Mammary epithelial cell (primary cell): ENCODE results near the gene AKAP6.

Experiments used
- EZH2 ChIP-seq: IDR thresholded peaks from 2 replicates; pipeline ENCODE4 v1.6.1; 2012; ENCODE audit warnings: low read length, inconsistent platforms, borderline replicate concordance
- TF ChIP-seq, protein P1 (sequence below), 2 donors: IDR thresholded peaks in 1 of 2; conservative IDR thresholded peaks in 1 of 2; 2 replicates each; pipeline ENCODE4 v1.5.1; 2011 to 2012; ENCODE audit warnings: inconsistent platforms in 2 of 2, low read length in 2 of 2, mild to moderate bottlenecking in 2 of 2, control low read depth in 1 of 2, low read depth in 1 of 2; ENCODE audit not compliant: insufficient read depth in 1 of 2; ENCODE audit errors: extremely low read depth in 1 of 2

DNA sequence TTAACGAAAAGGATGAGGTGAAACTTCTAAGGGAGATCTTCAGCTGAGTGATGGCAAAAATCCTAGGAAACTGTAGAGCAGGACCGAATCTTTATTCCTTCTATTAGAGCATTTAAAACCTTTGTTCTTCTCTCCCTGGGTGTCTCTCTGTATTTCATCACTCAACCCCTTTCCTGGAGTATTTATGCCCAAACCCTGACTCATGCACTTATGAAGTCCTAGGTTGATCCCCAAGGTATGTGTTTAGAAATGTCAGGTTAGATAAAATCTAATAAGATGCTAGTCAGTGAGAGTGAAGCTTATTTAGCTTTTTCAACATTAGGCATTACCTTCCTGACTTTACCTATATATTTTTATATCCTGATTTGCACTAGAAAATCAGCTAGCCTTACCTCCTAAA is 369.7 kb downstream of the AKAP6 start:
- TF ChIP-seq, protein P1, sequence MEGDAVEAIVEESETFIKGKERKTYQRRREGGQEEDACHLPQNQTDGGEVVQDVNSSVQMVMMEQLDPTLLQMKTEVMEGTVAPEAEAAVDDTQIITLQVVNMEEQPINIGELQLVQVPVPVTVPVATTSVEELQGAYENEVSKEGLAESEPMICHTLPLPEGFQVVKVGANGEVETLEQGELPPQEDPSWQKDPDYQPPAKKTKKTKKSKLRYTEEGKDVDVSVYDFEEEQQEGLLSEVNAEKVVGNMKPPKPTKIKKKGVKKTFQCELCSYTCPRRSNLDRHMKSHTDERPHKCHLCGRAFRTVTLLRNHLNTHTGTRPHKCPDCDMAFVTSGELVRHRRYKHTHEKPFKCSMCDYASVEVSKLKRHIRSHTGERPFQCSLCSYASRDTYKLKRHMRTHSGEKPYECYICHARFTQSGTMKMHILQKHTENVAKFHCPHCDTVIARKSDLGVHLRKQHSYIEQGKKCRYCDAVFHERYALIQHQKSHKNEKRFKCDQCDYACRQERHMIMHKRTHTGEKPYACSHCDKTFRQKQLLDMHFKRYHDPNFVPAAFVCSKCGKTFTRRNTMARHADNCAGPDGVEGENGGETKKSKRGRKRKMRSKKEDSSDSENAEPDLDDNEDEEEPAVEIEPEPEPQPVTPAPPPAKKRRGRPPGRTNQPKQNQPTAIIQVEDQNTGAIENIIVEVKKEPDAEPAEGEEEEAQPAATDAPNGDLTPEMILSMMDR (conservative IDR thresholded peaks at IDR 0.05 in 1 of 2, IDR thresholded peaks at IDR 0.05 in 1 of 2; ENCODE audit: extremely low read depth in 1 of 2, insufficient read depth in 1 of 2, low read depth in 1 of 2, low read length in 2 of 2) = no peak
- no peak for TF ChIP-seq EZH2
